GM19193 (cell line): ENCODE results near the gene PRKCZ.

Source experiments
- POLR2A ChIP-seq: IDR thresholded peaks from 4 replicates; pipeline ENCODE4 v1.6.1; 2011; ENCODE audit not compliant: insufficient read depth, insufficient read length; ENCODE audit errors: extremely low read depth

PRKCZ gene

DNA sequence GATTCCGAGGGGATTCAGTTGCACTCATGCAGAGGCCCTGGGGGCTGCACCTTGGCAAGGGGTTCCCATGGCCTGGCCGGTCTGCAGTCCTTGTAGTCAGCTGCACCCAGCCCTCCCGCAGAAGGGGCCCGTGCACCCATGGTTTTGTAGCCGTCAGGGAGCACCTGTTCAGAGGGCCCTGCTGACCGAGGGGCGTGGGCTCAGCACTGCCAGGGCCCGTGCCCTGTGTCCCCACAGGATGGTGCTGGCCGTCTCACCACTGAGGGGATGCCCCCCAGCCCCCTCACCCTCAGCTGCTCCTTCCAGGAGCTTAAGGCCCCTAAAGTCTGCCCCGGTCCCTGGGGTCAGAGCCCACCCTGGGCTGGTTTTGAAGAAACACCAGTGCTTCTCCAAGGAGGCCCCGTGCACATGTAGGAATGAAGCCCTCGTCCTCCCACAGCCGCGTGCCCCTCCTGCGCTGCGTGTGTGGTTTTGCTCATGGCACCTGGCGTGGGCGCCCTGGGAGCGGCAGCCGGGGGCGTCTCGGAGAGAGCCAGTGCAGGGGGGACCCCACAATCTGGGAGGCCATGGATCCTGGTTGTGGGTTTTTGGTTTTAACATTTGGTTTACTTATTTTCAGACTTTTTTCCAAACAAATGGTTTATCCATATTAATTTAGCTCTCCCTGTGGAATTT lies 40.1 kb downstream of the PRKCZ start:
- no peak for TF ChIP-seq POLR2A

- TF ChIP-seq POLR2A, result no peak
These were observed 41.7 kb downstream of the PRKCZ start for GRCh38 chr1:2091611-2092604.

- no peak for TF ChIP-seq POLR2A
These were observed 42.8 kb downstream of the PRKCZ start for GRCh38 chr1:2093055-2093454.

DNA sequence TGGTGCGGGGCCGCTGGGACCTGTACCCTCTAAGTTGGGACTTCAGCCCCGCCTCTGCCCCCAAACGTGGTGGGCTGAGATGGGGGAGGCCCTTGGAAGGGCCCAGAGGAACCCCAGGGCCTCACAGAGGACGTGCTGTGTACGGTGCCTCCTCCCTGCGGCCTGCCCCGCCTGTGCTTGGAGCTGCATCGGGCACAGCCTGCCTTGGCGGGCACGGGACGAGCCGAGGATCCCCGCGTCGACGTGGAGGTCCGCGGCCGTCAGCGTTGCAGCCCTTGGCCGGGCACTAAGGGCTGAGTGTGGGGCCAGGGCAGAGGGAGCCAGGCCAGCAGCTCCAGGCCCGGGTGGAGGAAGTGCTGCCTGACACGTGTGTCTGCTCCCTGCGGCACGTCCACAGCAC lies 43.4 kb downstream of the PRKCZ start:
- TF ChIP-seq POLR2A, result no peak

- TF ChIP-seq POLR2A, result no peak
These were observed 45.2 kb downstream of the PRKCZ start for GRCh38 chr1:2095394-2095793.

DNA sequence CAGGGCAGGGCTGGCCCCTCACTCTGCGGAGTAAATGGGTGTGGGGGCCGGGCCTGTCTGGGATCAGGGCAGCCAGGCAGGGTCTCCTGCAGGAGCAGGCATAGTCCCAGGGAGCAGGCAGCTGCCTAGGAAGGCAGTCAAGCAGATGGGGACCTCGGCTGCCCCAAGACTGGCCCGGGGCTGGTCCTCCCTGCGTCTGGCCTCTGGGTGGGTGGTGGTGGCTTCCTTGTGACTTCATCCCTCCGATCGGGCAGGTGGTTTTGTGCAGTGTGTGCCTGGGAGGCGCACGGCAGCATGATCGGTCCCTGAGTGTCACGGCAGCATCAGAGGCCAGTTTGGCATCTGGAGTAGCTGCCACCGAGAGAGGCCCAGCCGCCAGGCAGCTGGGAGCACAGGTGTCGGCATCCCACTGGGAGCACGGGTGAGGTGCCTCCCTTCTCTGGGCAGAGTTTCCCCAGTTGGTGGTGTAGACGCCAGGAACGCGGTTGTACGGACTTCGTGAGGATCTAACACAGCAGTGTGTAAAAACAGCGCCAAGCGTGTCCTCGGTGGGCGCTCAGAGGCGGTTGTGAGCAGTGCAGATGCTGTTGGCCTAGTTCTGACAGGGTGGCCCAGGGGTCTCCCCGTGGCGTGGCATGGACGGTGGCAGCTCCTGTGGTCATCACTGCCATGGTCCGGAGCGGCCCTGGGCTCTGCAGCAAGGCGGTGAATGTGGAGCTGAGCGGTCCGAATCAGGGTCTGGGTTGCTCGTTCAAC lies 45.9 kb downstream of the PRKCZ start:
- no peak for TF ChIP-seq POLR2A

GRCh38 chr1:2097386-2098300 lies 47.4 kb downstream of the PRKCZ start:
- no peak for TF ChIP-seq POLR2A

DNA sequence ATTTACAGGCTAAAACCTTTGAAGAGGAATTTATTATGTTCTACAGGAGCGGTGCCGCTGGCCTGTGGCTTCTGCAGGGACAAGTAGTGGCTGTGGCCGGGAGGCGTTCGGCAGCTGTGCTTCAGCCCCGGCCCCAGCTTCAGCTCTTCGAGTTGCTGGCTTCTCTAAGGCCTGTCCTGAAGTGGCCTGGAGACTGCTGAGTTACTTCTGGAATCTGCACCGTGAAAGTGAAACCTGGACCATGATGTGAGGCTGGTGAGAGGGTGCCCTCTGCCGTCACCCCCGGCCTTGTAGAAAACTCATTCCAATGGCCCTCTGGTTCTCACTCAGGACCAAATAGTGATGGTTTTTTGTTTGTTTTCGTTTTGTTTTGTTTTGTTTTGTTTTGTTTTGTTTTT lies 48.1 kb downstream of the PRKCZ start:
- TF ChIP-seq POLR2A, result no peak

GRCh38 chr1:2098839-2099785 lies 48.9 kb downstream of the PRKCZ start:
- TF ChIP-seq POLR2A, result no peak

- TF ChIP-seq POLR2A, result no peak
These were observed 49.9 kb downstream of the PRKCZ start for GRCh38 chr1:2099886-2100779.

GRCh38 chr1:2100780-2101108 lies 50.5 kb downstream of the PRKCZ start:
- no peak for TF ChIP-seq POLR2A

- TF ChIP-seq POLR2A, result no peak
These were observed 51.3 kb downstream of the PRKCZ start for GRCh38 chr1:2101531-2101930.

DNA sequence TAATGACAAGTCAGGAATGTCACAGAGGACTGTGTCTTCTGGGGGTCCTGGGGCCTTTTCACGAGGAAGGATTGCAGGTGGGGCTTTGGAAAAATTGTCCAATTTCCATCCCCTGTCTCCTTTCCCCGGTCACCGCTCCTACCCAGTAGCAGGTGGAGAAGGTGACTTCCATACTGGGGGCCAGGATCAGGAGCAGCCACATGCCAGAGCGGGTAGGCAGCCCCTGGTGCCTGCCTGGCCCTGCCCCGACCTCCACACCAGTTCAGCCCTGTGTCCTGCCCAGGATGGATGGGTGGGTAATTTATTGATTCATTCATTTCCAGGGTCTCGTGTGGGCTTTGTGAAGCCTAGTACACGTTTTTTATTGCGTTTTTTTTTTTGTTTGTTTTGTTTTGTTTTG lies 51.7 kb downstream of the PRKCZ start:
- TF ChIP-seq POLR2A, result no peak

DNA sequence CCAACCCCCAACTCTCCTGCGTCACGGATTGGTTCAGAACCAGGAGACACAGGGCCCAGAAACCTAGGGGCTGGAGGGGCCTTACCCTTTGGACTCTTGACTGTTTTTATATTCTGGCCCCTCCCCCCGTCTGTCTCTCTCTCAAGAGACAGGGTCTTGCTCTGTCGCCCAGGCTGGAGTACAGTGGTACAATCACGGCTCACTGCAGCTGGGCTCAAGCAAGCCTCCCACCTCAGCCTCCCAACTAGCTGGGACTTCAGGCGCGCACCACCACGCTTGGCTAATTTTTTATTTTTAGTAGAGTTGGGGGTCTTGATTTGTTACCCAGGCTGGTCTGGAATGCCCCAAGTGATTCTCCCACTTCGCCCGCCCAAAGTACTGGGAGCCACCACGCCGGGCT lies 52.5 kb downstream of the PRKCZ start:
- TF ChIP-seq POLR2A, result no peak
